GM12865 (cell line): Measurements from ENCODE around the gene SAPCD1.
"Not testable (repeated sequence)": the region's sequence is repeated elsewhere in the genome, so short reads cannot be mapped to it uniquely, and the experiment has no call there.

Experiments used
- DNase-seq: peaks from one replicate; pipeline ENCODE4 v3.0.0; 2010; ENCODE audit warnings: low read depth
- H3K4me3 ChIP-seq: 2 replicates; pipeline ENCODE4 v1.5.1; 2011; ENCODE audit warnings: mild to moderate bottlenecking, low read depth, low read length, control low read depth
- CTCF ChIP-seq: IDR thresholded peaks from 2 replicates; pipeline ENCODE4 v1.5.1; 2011; ENCODE audit warnings: low read length, control low read depth, low read depth, inconsistent platforms; ENCODE audit not compliant: insufficient read depth; ENCODE audit errors: missing control alignments

SAPCD1 gene

DNA sequence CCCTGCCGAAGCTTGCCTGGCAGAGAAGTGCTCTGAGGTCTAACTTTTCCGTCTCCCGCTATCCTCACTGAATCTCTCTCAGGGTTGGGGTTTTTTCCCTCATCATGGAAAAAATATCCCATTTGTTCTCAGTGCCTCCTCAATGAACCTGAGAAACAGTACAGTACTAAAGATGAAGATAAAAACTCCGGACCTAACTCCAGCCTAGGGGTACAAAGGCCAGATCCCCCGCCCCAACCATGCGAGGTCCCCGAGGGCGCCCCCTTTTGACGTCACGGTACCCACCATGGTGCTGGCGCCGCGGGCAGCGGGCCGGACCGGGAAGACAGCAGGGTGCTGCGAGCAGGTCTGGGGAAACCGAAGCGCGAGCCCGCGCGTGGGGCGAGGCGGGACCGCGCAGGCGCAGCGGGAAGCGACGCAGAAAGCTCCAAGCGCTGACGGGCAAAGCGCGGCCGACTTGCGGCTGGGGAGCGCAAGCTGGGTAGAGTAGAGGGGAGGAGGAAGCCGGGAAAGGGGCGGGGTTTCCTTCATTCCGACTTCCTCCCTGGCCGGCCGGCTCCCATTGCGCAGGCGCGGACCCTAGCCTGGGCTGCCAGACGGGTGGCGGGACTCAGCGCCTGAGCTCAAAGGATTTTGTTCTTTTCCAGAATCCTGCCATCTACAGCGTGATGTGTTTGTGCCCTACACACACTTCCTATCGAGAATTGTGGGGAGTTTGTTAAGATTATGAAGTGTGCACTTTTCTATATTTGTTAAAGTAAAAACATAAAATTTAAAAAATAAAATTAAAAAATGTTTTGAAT, 44.2 kb downstream of the SAPCD1 start, which contains the start of gene LSM2:
Gene LSM2 (minus strand): TSS at position 497 of the 803 bp plus-strand sequence. CDS start 209 bp downstream, at position 288.
- H3K4me3 ChIP-seq: peak within 1 kb of the TSS; percentile 82
- DNase-seq: peak; percentile 97
- peak; percentile 12 for TF ChIP-seq CTCF

GRCh38 chr6:31808599-31808998, 46.1 kb downstream of the SAPCD1 start:
- not testable (repeated sequence) for H3K4me3 ChIP-seq

GRCh38 chr6:31811645-31812044, 49.2 kb downstream of the SAPCD1 start:
- TF ChIP-seq CTCF: no peak
- DNase-seq: no peak
- no peak overlapping the region for H3K4me3 ChIP-seq

More at GRCh38 chr6:31808599-31808998, 46.1 kb downstream of the SAPCD1 start:
- not testable (repeated sequence) for DNase-seq

- TF ChIP-seq CTCF: no peak
- no peak for DNase-seq
- H3K4me3 ChIP-seq: peak overlapping the region; percentile 90
These were observed 51.0 kb downstream of the SAPCD1 start for GRCh38 chr6:31813465-31813849.
